SK-N-SH (cell line): Measurements from ENCODE around the gene CMPK1. TPM values are rescaled to one million over a fixed set of nuclear protein-coding genes. Genes with fewer than 3 reads are reported as not detected.

Experiments used
- CTCF ChIA-PET: fragments of 300-600, 350-600 bp; formaldehyde crosslinking; extraction: SDS; loops from one replicate; lab custom pipeline; 2021; lab: Yijun Ruan, JAX
- POLR2A ChIA-PET: fragments of 350-600 bp; sonication (Branson Sonifier 250); formaldehyde crosslinking; extraction: SDS; loops from one replicate; lab custom pipeline; 2020; ENCODE audit warnings: antibody characterized with exemption, inconsistent platforms; lab: Yijun Ruan, JAX
- DNase-seq: peaks from one replicate; pipeline ENCODE4 v3.0.0; 2012
- H2AFZ ChIP-seq: fragments of 200-600 bp; sonication (generic); 2 replicates; pipeline ENCODE4 v1.8.1; 2016; ENCODE audit warnings: antibody characterized with exemption, mild to moderate bottlenecking, low read depth
- H3F3A ChIP-seq: fragments of 200-600 bp; sonication (generic); replicated peaks from 2 replicates; pipeline ENCODE3; 2016; ENCODE audit warnings: antibody characterized with exemption, mild to moderate bottlenecking; ENCODE audit not compliant: insufficient read depth
- H3K27ac ChIP-seq, 2 experiments: fragments of 200-500 bp in 1 of 2; fragments of 200-600 bp in 1 of 2; sonication (Bioruptor generic) in 1 of 2; sonication (generic), shearing (Covaris generic) in 1 of 2; 2 replicates each; pipeline versions ENCODE4 v1.5.1 to v1.6.1; 2014 to 2016; ENCODE audit warnings: low read depth in 2 of 2, inconsistent platforms in 1 of 2, low read length in 1 of 2, mild to moderate bottlenecking in 1 of 2, mixed read lengths in 1 of 2
- H3K27me3 ChIP-seq: fragments of 200-600 bp; sonication (generic), shearing (Covaris generic); 2 replicates; pipeline ENCODE4 v1.6.1; 2016; ENCODE audit warnings: mixed run types; ENCODE audit not compliant: insufficient read depth
- H3K36me3 ChIP-seq, 2 experiments: fragments of 200-500 bp in 1 of 2; fragments of 200-600 bp in 1 of 2; sonication (Bioruptor generic) in 1 of 2; sonication (generic) in 1 of 2; replicated peaks in 1 of 2; 2 replicates each; pipeline versions ENCODE3 to v1.5.1; 2014 to 2016; ENCODE audit warnings: low read length in 1 of 2, mild to moderate bottlenecking in 1 of 2; ENCODE audit not compliant: insufficient read depth in 2 of 2, control insufficient read depth in 1 of 2
- H3K4me1 ChIP-seq, 2 experiments: fragments of 200-500 bp in 1 of 2; fragments of 200-600 bp in 1 of 2; sonication (Bioruptor generic) in 1 of 2; sonication (generic), shearing (Covaris generic) in 1 of 2; 2 replicates each; pipeline versions ENCODE4 v1.5.1 to v1.6.1; 2014 to 2016; ENCODE audit warnings: low read depth in 1 of 2, low read length in 1 of 2, mixed run types in 1 of 2; ENCODE audit not compliant: insufficient read depth in 2 of 2, control insufficient read depth in 1 of 2
- H3K4me2 ChIP-seq: fragments of 200-600 bp; sonication (generic), shearing (Covaris generic); 2 replicates; pipeline ENCODE4 v1.6.1; 2017; ENCODE audit warnings: mixed run types
- H3K4me3 ChIP-seq, 2 experiments: fragments of 200-500 bp in 1 of 2; fragments of 200-600 bp in 1 of 2; sonication (Bioruptor generic) in 1 of 2; sonication (generic), shearing (Covaris generic) in 1 of 2; 2 replicates each; pipeline versions ENCODE4 v1.5.1 to v1.8.1; 2014 to 2016; ENCODE audit warnings: low read depth in 2 of 2, inconsistent platforms in 1 of 2, low read length in 1 of 2, mild to moderate bottlenecking in 1 of 2, mixed read lengths in 1 of 2, moderate library complexity in 1 of 2
- H3K79me2 ChIP-seq: fragments of 200-600 bp; sonication (generic); 2 replicates; pipeline ENCODE4 v1.8.1; 2017; ENCODE audit warnings: mild to moderate bottlenecking; ENCODE audit not compliant: insufficient read depth
- H3K9ac ChIP-seq: fragments of 200-600 bp; sonication (generic); 2 replicates; pipeline ENCODE4 v1.6.1; 2017; ENCODE audit warnings: mixed run types
- H3K9me2 ChIP-seq: fragments of 200-600 bp; sonication (generic); 2 replicates; pipeline ENCODE4 v1.6.1; 2017; ENCODE audit warnings: mixed run types
- H3K9me3 ChIP-seq: fragments of 200-600 bp; sonication (generic); 2 replicates; pipeline ENCODE4 v1.6.1; 2017; ENCODE audit warnings: mixed run types, mild to moderate bottlenecking, moderate library complexity
- H4K20me1 ChIP-seq: fragments of 200-600 bp; sonication (generic); 2 replicates; pipeline ENCODE4 v1.6.1; 2017; ENCODE audit warnings: mild to moderate bottlenecking, mixed run types; ENCODE audit not compliant: insufficient read depth
- CHD2 ChIP-seq: fragments of 150-350 bp; IDR thresholded peaks from 2 replicates; pipeline ENCODE4 v1.6.1; 2018; ENCODE audit warnings: low read length; ENCODE audit not compliant: partially characterized antibody
- ELF1 ChIP-seq: IDR thresholded peaks from 2 replicates; pipeline ENCODE4 v1.4.0; 2012
- FOXM1 ChIP-seq: IDR thresholded peaks from 2 replicates; pipeline ENCODE4 v1.4.0; 2012; ENCODE audit warnings: low read depth, mild to moderate bottlenecking
- JUND ChIP-seq: IDR thresholded peaks from 2 replicates; pipeline ENCODE4 v1.4.0; 2012
- MEF2A ChIP-seq: IDR thresholded peaks from 2 replicates; pipeline ENCODE4 v1.4.0; 2012; ENCODE audit warnings: low read depth, borderline replicate concordance
- MXI1 ChIP-seq: IDR thresholded peaks from 2 replicates; pipeline ENCODE4 v1.6.1; 2012; ENCODE audit warnings: mild to moderate bottlenecking, low read depth, low read length, improper control_type of control experiment
- RAD21 ChIP-seq: IDR thresholded peaks from 2 replicates; pipeline ENCODE4 v1.6.1; 2012; ENCODE audit warnings: mild to moderate bottlenecking, low read length
- SIN3A ChIP-seq: IDR thresholded peaks from 2 replicates; pipeline ENCODE4 v1.6.1; 2012; ENCODE audit warnings: low read depth, mild to moderate bottlenecking, low read length, moderate library complexity, borderline replicate concordance
- SMC3 ChIP-seq: IDR thresholded peaks from 2 replicates; pipeline ENCODE4 v1.6.1; 2012; ENCODE audit warnings: low read depth, low read length, improper control_type of control experiment
- TAF1 ChIP-seq: IDR thresholded peaks from 2 replicates; pipeline ENCODE4 v1.6.1; 2012; ENCODE audit warnings: low read depth, mild to moderate bottlenecking, low read length, moderate library complexity, borderline replicate concordance
- TCF12 ChIP-seq: IDR thresholded peaks from 2 replicates; pipeline ENCODE4 v1.4.0; 2012
- TEAD4 ChIP-seq: IDR thresholded peaks from 2 replicates; pipeline ENCODE4 v1.4.0; 2012; ENCODE audit warnings: mild to moderate bottlenecking, borderline replicate concordance; ENCODE audit not compliant: insufficient read depth
- WGBS: methylation state at CpG from one replicate; pipeline ENCODE4 v1.1.6; 2017; ENCODE audit warnings: low lambda C conversion rate; 5-methylcytosine and 5-hydroxymethylcytosine counted together
- polyA plus RNA-seq, 3 experiments: library from polyadenylated mRNA; depleted of rRNA; stranded (reverse); fragments of >200 nt; gene quantifications; 2 replicates each; pipeline ENCODE4 v1.2.3, GENCODE V29; 2012
- TF ChIP-seq, protein P1 (sequence below): IDR thresholded peaks from 2 replicates; pipeline ENCODE4 v1.4.0; 2012; ENCODE audit warnings: low read depth, borderline replicate concordance
- TF ChIP-seq, protein P2 (sequence below): IDR thresholded peaks from 2 replicates; pipeline ENCODE4 v1.6.1; 2012; ENCODE audit warnings: mild to moderate bottlenecking, low read depth, low read length, moderate library complexity
- TF ChIP-seq, protein P3 (sequence below): IDR thresholded peaks from 2 replicates; pipeline ENCODE4; 2012
- TF ChIP-seq, protein P4 (sequence below): IDR thresholded peaks from 2 replicates; pipeline ENCODE4 v1.4.0; 2012; ENCODE audit warnings: low read depth, borderline replicate concordance

Gene CMPK1
- polyA plus RNA-seq, 1 of the 3 experiments (the other 2 are of a cell fraction) = 17.5 TPM

DNA sequence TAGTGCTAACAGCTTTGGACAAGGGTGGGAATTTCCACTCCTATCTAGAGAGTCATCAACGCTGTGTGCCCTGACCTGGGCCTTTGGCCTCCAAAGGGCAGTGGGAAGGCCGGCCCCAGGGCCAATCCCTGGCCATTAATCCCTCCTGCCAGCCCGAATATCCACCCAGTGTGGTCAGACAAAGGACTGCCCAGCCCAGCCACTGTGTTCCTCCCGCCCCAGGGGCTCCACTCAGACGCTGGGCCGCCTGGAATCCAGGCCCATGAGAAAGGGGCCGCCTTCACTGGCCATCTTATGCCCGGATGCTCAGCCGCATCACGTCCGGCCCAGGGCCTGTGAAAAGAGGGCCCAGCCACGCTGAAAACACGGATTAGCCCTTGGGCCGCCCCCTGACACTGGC is 78.8 kb downstream of the CMPK1 start:
- Histone ChIP-seq H3K4me1 (no peaks in the 10 kb centered on the region; a peak in 1 of 4 replicates), H3K79me2 (no peaks in the 10 kb centered on the region), H2AFZ (no peak overlapping the region), H3K27ac (no peak overlapping the region), H3K4me3 (no peak overlapping the region), H3K9ac (no peak overlapping the region), H3K9me2 (no peaks in the 10 kb centered on the region), H3K27me3 (peaks cover 19% of the 10 kb centered on the region), H4K20me1 (no peaks in the 10 kb centered on the region), H3F3A (no peaks in the 10 kb centered on the region), H3K9me3 (no peaks in the 10 kb centered on the region), H3K36me3 (no peaks in the 10 kb centered on the region), H3K4me2 (no peak overlapping the region)
- TF ChIP-seq MXI1 = no peak
- no peak for TF ChIP-seq SIN3A
- no peak for TF ChIP-seq CHD2
- no peak for TF ChIP-seq TCF12
- TF ChIP-seq, protein P1, sequence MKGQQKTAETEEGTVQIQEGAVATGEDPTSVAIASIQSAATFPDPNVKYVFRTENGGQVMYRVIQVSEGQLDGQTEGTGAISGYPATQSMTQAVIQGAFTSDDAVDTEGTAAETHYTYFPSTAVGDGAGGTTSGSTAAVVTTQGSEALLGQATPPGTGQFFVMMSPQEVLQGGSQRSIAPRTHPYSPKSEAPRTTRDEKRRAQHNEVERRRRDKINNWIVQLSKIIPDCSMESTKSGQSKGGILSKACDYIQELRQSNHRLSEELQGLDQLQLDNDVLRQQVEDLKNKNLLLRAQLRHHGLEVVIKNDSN = no peak
- TF ChIP-seq TAF1 = no peak
- no peak for TF ChIP-seq SMC3
- CTCF ChIA-PET = interaction anchor here (0.9 to 28.7 kb wide), 5 partner anchors 10 to 649 kb away, joined by 3 to 1422 read pairs (median 7); no protein-coding TSS in a partner anchor
- no peak for DNase-seq
- POLR2A ChIA-PET = no interaction called here
- 84% methylated on average over 7 of the region's 14 CpGs for WGBS

DNA sequence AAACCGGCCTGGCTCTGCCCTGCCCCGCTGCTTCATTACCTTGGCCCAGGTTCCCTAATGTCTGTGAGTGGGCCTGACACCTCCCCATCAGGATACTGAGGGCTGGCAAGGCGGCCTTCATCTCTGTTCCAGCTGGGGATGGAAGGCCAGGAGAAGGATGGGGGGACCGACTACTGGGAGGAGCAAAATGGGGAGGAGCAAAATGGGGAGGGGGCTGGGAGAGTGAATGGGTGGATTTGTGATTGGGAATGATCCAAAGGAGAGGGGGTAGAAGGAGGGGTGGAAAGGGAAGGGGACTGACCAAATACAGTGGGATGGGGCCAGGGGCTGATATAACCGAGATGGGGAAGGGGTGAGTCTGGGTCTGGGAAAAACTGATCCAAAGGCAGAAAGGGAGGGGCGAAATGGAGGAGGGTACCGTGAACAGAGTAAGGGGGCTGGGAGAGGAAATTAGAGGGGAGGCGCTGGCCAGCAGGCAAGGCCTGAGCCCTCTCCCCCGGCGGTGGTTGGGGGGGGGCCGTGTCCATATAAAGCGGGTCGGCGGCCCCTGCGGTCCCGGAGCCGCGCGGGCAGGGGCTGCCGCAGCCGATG is 82.2 kb downstream of the CMPK1 start, which contains the start of gene FOXE3:
Gene FOXE3, plus strand, starts transcription at position 558 of the 591 bp plus-strand sequence. Its CDS starts 31 bp downstream, at position 589.
- Histone ChIP-seq H3K9me3 (no peaks in the 10 kb centered on the region), H3K9ac (no peak within 1 kb of the TSS), H3K4me1 (no peaks in the 10 kb centered on the region; a peak in 1 of 4 replicates), H3K4me3 (no peak within 1 kb of the TSS), H2AFZ (no peak within 1 kb of the TSS), H3K27me3 (peaks cover 49% of the 10 kb centered on the region), H4K20me1 (no peaks in the 10 kb centered on the region), H3K4me2 (no peak within 1 kb of the TSS; the same call in 1 of the 2 replicates), H3K79me2 (no peaks in the 10 kb centered on the region), H3K36me3 (no peaks in the 10 kb centered on the region), H3K27ac (no peak within 1 kb of the TSS), H3K9me2 (no peaks in the 10 kb centered on the region), H3F3A (no peaks in the 10 kb centered on the region)
- DNase-seq = peak; percentile 30
- ChIA-PET CTCF (interaction anchor here (1.2 to 28.7 kb wide), 7 partner anchors 8 to 301 kb away, joined by 4 to 1422 read pairs (median 9); partner anchors contain the start of gene FOXD2), POLR2A (no interaction called here)
- 53% methylated on average over 9 of the region's 21 CpGs for WGBS
- no peak for TF ChIP-seq TAF1
- TF ChIP-seq, protein P2, sequence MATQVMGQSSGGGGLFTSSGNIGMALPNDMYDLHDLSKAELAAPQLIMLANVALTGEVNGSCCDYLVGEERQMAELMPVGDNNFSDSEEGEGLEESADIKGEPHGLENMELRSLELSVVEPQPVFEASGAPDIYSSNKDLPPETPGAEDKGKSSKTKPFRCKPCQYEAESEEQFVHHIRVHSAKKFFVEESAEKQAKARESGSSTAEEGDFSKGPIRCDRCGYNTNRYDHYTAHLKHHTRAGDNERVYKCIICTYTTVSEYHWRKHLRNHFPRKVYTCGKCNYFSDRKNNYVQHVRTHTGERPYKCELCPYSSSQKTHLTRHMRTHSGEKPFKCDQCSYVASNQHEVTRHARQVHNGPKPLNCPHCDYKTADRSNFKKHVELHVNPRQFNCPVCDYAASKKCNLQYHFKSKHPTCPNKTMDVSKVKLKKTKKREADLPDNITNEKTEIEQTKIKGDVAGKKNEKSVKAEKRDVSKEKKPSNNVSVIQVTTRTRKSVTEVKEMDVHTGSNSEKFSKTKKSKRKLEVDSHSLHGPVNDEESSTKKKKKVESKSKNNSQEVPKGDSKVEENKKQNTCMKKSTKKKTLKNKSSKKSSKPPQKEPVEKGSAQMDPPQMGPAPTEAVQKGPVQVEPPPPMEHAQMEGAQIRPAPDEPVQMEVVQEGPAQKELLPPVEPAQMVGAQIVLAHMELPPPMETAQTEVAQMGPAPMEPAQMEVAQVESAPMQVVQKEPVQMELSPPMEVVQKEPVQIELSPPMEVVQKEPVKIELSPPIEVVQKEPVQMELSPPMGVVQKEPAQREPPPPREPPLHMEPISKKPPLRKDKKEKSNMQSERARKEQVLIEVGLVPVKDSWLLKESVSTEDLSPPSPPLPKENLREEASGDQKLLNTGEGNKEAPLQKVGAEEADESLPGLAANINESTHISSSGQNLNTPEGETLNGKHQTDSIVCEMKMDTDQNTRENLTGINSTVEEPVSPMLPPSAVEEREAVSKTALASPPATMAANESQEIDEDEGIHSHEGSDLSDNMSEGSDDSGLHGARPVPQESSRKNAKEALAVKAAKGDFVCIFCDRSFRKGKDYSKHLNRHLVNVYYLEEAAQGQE = no peak
- TF ChIP-seq, protein P1 = no peak
- TF ChIP-seq CHD2 = no peak
- TF ChIP-seq, protein P3, sequence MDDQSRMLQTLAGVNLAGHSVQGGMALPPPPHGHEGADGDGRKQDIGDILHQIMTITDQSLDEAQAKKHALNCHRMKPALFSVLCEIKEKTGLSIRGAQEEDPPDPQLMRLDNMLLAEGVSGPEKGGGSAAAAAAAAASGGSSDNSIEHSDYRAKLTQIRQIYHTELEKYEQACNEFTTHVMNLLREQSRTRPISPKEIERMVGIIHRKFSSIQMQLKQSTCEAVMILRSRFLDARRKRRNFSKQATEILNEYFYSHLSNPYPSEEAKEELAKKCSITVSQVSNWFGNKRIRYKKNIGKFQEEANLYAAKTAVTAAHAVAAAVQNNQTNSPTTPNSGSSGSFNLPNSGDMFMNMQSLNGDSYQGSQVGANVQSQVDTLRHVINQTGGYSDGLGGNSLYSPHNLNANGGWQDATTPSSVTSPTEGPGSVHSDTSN = no peak
- no peak for TF ChIP-seq JUND
- TF ChIP-seq, protein P4, sequence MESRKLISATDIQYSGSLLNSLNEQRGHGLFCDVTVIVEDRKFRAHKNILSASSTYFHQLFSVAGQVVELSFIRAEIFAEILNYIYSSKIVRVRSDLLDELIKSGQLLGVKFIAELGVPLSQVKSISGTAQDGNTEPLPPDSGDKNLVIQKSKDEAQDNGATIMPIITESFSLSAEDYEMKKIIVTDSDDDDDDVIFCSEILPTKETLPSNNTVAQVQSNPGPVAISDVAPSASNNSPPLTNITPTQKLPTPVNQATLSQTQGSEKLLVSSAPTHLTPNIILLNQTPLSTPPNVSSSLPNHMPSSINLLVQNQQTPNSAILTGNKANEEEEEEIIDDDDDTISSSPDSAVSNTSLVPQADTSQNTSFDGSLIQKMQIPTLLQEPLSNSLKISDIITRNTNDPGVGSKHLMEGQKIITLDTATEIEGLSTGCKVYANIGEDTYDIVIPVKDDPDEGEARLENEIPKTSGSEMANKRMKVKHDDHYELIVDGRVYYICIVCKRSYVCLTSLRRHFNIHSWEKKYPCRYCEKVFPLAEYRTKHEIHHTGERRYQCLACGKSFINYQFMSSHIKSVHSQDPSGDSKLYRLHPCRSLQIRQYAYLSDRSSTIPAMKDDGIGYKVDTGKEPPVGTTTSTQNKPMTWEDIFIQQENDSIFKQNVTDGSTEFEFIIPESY = no peak
- TF ChIP-seq ELF1 = no peak
- no peak for TF ChIP-seq TEAD4
- no peak for TF ChIP-seq RAD21
- TF ChIP-seq MEF2A = no peak
- TF ChIP-seq FOXM1 = no peak
- TF ChIP-seq, all 33 proteins: peak for 0
